Activated CD4-positive, alpha-beta T cell treated with anti-CD3 and anti-CD28 coated beads, Interleukin-2, amount 50 U/mL, for 48 hours (primary cell): ENCODE measurements around the gene NKD1.

Experiments used
- DNase-seq, 2 experiments: peaks; one replicate each; pipeline ENCODE4 v3.0.0-alpha.2; 2020

Gene NKD1

GRCh38 chr16:50634090-50634489, 85.9 kb downstream of the NKD1 start:
- DNase-seq, result no peak

GRCh38 chr16:50634947-50635346, 86.8 kb downstream of the NKD1 start:
- no peak for DNase-seq

- peak; percentile 23 to 40 for DNase-seq
Observed at GRCh38 chr16:50635505-50636392, 87.6 kb downstream of the NKD1 start.

DNA sequence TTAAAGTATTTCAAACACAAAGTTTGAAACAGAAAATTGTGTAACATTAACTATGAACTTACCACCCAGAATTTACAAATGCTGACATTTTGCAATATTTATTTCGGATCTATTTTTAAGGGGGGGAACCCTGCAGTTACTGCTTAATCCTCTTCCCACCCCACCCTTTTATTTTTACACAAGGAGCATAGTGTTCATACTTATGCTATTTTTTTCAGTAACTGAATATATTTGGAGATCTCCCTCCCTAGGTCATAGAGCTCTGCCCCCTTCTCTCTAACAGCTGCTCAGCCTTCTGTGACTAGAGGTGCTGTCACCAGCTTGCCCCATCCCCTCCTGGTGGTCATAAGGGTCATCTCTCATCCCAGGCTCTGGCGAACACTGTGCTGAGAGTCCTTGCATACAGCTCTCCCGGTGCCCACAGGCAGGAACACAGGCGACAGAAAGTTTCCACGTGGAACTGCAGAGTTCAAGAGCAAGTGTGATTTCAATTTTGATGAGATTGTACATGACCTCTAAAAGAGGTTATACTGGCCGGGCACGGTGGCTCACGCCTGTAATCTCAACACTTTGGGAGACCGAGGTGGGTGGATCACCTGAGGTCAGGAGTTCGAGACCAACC, 88.7 kb downstream of the NKD1 start:
- DNase-seq, result no peak

DNA sequence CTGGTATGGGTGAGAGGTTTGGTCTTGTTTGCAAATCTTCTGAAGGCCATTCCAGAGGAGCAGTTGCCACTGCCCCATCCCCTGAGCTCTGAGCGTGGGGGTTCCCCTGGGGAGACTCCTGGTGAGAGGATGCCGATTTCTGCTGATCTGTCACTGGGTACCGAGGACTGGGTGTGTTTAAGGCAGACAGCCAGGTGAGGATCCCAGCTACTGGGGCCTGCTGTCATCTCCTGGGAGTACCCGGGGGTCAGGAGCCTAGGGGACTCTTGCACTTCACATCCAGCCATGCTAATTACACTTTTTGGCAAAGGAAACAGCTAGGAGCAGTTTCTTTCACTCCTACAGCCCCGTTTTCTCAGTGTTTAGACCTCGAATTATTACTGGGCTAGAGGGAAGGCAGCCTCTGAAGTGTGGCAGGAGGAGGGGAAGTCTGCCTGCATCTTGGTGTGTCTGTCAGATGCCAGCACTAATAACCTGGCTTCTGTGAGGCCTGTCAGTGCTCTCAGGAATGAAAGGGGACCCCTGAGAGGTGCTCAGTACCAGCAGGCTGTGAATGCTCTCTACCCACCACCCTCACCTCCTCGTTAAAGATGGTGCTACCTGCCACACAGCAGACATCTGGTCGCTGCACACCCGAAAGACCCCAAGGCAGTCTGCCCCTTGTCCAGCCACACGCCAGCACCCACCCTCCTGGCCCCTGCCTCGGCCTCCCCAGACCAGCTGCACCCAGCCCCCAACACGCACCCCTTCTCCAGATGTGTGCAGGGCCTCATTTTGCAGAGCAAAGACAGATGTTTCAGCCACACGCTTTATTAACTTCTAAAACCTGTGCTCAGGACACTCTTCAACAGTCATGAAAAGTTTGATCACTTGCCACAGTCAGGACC, 89.8 kb downstream of the NKD1 start:
- DNase-seq, result no peak

DNA sequence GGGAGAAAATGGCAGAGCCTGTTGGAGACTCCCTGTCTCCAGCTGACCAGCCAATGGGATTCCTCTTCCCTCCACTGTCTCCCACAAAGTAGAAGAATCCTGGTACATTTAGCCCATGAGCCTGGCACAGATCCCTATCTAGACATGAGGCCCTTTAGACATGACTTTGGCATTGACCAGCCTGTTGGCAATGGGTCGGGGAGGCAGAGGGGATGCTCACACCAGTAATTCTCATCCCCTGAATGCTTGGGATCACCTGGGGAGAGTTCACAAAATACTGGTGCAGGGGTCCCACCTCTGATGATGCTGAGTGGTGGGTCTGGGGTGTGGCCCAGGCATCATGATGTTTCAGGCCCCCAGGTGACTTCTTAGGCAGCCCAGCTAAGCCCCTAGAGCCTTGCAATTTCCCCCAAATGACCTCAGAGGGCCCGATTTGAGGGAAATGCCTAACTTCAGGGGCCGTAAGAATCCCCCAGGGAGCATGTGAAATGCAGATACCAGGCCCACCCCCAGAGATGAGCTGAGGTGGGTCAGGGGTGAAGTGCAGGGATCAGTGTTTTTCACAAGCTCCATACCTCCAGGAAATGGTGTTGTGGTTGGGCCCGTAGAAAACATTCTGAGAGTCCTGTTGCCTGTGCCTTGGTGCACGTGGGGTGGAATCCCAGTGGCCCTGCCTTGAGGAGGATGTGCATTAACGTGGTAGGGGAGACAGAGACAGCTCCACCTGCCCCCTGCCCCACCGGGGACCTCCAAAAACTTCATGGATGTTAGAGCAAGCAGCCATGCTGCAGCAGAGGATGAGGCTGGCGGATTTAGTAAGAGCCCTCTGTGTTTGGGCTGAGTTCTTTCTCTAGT, 90.8 kb downstream of the NKD1 start:
- DNase-seq, result no peak

DNA sequence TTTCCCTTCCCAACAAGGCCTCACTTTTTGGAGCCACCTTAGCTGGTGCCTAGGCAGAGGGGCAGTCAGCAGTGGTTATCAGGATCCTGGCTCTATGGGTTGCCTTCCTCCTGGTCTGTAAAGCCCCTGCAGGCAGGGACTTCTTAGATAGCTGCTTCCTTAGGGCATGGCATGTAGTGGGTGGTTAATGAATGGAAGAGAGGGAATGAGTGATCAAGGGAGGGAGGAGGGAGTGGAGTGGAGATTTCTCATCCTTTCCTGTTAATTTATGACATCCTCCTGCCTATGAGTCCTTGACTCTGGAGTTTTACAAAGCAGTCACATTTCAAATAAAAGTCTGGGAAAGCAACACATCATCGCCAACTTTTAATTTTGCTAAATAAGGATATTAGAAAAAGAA, 92.2 kb downstream of the NKD1 start:
- no peak for DNase-seq

DNA sequence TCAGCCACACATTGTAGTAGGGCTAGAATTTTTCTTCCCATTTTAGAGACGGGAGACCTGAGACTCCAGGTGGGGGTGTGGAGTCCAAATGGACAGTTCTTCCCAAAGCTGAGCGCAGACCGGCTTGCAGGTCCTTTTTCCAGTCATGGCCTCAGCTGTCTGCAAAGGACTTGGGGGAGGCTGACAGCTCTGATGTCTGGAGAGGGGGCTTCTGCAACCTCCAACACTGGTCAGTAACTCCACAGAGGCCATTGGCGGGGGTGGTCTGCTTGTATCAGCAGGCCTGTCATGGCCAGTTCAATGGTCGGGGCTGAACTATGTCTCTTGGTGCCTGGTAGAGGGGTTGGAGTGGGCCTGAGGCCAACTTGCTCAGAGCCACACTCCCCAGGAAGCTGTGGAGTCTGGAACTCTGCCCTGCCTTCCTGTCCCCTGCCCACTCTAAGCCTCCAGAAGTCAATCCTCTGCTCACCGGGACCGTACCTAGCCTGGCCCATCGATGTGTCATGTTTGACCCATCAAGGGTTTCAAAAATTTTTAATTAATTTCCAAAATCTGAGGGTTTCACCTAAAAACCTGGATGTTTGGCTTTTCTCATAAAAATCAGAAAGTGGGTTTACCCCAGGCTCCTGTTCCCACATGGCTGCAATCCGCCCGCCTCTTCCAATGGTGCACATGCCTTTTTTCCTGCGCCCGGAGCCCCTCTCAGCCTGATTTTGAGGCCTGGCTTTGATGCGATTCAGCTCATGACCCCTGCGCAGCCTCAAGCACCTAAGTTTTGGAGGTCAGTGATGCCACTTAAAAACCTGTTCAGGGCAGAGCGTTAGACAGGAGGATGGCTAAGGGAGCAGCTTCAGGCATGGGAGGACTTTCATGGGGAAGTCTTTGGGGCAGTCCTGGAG, 93.0 kb downstream of the NKD1 start:
- DNase-seq, result no peak

GRCh38 chr16:50641818-50642187, 93.6 kb downstream of the NKD1 start:
- DNase-seq, result no peak

GRCh38 chr16:50642349-50642748, 94.2 kb downstream of the NKD1 start:
- no peak for DNase-seq

GRCh38 chr16:50643192-50643591, 95.0 kb downstream of the NKD1 start:
- no peak for DNase-seq

- DNase-seq, result no peak
Observed at GRCh38 chr16:50644245-50644644, 96.0 kb downstream of the NKD1 start.

DNA sequence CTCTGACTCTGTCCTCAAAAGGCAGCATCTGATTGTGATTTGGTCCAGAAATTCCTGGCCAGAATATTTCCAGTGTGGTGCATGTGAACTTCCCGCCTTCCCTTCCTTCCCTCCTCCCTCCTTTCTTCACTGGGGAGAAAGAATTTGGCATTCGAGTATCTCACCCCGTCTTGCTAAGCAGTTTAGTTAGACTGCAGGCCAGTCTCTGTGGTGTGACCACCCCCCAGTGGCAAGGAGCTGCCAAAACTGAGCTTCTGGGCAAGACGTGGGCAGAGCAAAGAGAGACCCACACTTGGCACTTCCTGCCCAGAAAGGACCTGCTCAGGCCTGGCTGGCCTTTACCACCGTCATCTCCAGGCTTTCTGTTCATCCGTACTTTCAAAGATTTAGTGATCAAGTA, 96.5 kb downstream of the NKD1 start:
- peak; percentile 21 to 49 for DNase-seq

DNA sequence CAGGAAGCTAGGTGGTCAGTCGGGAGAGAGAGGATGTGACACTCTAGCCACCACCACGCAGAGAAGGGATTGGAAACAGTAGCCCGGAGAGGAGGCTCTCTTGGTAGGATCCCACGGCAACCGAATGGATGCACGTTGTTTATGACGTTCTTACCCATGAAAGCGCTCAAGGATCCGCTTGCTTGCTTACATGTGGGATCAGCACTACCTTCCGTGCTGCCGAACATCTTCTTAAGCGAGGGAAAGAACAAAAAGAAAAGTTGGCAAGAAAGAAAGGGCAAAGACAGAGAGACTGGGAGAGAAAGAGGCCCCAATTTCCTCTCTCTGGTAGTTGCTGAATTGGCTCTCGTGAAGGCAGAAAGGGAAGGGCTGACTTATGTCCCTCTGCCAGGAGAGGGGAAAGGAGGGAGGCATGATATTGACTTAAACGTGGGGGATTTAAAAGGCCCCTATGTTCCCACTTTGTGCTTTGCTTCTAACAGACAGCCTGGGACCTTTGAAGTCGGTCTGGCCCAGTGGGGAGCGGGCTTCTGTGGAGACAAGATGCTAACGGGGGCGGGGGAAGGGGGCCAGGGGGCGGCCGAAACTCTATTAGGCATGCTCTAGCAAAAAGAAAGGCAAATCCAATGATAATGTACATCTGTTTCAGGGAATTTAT, 97.5 kb downstream of the NKD1 start:
- DNase-seq, result no peak

DNA sequence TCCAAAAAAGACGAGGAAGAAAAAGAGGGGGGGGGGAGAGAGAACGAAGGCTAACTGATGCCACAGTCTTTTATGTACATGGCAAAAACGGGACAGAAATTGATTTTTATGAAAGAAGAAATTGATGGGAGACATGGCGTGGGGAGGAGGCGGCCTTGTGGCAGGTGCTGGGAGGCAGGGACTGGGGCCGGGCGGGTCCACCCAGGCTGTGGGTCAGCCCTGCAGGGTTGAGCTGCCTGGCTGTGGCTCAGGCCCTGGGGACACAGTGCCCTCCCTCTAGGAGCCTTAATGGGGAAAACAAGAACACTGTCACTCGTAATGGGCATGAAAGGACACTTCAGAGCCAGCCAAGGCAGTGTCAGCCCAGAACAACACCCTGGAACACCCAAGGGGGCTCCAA, 98.1 kb downstream of the NKD1 start:
- no peak for DNase-seq

DNA sequence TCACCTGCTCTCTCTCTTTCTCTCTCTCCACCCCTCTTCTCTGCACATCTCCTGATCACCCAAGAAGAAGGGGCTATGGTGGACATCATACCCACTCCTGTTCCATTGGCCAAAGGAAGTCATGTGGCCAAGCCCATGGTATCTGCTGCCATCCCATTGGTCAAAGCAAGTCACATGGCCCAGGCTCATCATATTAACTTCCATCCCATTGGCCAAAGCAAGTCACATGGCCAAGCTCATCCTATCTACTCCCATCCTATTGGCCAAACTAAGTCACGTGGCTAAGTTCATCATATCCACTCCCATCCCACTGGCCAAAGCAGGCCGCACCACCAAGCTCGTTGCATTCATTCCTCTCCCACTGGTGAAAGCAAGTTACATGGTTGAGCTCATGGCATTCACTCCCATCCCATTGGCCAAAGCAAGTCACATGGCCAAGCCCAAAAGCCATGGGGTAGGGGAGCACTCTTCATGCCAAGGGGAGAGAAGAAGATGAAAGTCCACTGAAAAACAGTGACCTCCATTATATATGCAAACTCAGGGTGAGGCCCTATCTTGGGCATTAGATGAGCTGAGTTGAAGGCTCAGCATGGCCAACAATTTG, 103.7 kb downstream of the NKD1 start:
- DNase-seq, result no peak

DNA sequence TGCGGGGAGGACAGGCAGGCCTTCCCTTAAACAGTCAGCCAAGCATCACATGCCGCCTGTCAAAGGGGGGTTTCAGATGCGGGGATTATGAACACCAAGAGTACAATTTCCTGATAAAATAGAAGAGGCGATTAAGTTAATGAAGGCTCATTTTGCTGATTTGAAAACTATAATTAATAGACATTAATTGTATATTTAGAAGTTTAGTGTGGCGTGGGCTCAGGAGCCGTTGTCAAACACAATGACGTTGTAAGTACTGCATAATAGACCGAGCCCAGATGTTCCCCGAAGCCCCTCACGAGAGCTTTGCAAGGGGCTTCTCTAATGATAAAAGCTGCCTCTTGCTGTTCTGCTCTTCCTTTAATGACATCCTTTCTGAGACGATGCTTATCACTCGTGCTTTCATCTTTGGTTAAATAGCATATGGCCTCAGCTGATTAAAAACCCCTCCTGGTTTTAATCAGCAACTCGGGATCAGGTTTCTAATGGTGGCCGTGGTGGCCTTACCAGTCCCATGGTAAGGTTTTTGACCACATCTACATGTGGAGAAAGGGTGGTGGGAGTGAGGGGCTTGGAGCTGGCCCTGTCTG, 104.7 kb downstream of the NKD1 start:
- DNase-seq, result no peak

- DNase-seq, result no peak
Observed at GRCh38 chr16:50653633-50654519, 105.7 kb downstream of the NKD1 start.

GRCh38 chr16:50655558-50656055, 107.4 kb downstream of the NKD1 start:
- DNase-seq, result no peak
